ENCODE data around the gene CYTL1.

- TF ChIP-seq POLR2A (IDR thresholded peaks at IDR 0.05) = no peak
- no peak for TF ChIP-seq CTCF (IDR thresholded peaks at IDR 0.05)
These were observed 33.0 kb upstream of the CYTL1 start for GRCh38 chr4:5052204-5052702.

Data from breast epithelium (tissue), 3 donors.